Caco-2 (cell line): Measurements from ENCODE around the gene MTRF1. TPM values are rescaled to one million over a fixed set of nuclear protein-coding genes. Genes with fewer than 3 reads are reported as not detected.

ENCODE experiments used
- BruUV-seq: library from RNA; stranded (reverse); fragments of 400-500 nt; replicated peaks from 2 replicates; lab custom pipeline; 2021; lab: Mats Ljungman, UMichigan
- CTCF ChIA-PET: fragments of 300-600 bp; sonication (Branson Sonifier 250); formaldehyde crosslinking; loops from one replicate; lab custom pipeline; 2022; ENCODE audit warnings: antibody characterized with exemption; lab: Charles Lee
- POLR2A ChIA-PET: fragments of 300-600 bp; sonication (Branson Sonifier 250); formaldehyde crosslinking; loops from one replicate; lab custom pipeline; 2022; ENCODE audit warnings: antibody characterized with exemption; lab: Charles Lee
- DNase-seq, 2 experiments: peaks; one replicate each; pipeline versions ENCODE4 v3.0.0 to v3.0.0-alpha.2; 2020 to 2022
- H3K27me3 ChIP-seq: replicated peaks from 2 replicates; pipeline ENCODE4 v1.6.0; 2011; ENCODE audit warnings: low read length; ENCODE audit not compliant: control insufficient read depth, insufficient read depth
- H3K36me3 ChIP-seq: 2 replicates; pipeline ENCODE4 v1.5.1; 2011; ENCODE audit warnings: low read length; ENCODE audit not compliant: control insufficient read depth, insufficient read depth
- H3K4me1 ChIP-seq: fragments of 250-450 bp; sonication (Bioruptor Pico); 2 replicates; pipeline ENCODE4 v1.5.1; 2020; ENCODE audit warnings: mild to moderate bottlenecking
- H3K4me3 ChIP-seq: 2 replicates; pipeline ENCODE4 v1.5.1; 2011; ENCODE audit warnings: low read depth, mild to moderate bottlenecking, control low read depth, low read length
- H3K9me3 ChIP-seq: fragments of 250-450 bp; sonication (Bioruptor Pico); 2 replicates; pipeline ENCODE4 v1.5.1; 2020; ENCODE audit warnings: mild to moderate bottlenecking, moderate library complexity
- H3K27ac Mint-ChIP-seq: one replicate; pipeline ENCODE4 v1.8.0; 2022; ENCODE audit warnings: mixed read lengths; ENCODE audit not compliant: unreplicated experiment
- H3K27me3 Mint-ChIP-seq: one replicate; pipeline ENCODE4 v1.8.0; 2022; ENCODE audit warnings: mixed read lengths; ENCODE audit not compliant: insufficient read depth, unreplicated experiment
- H3K36me3 Mint-ChIP-seq: one replicate; pipeline ENCODE4 v1.8.0; 2022; ENCODE audit warnings: mild to moderate bottlenecking, mixed read lengths; ENCODE audit not compliant: insufficient read depth, unreplicated experiment
- H3K4me1 Mint-ChIP-seq: one replicate; pipeline ENCODE4 v1.8.0; 2022; ENCODE audit warnings: low read depth, mixed read lengths; ENCODE audit not compliant: unreplicated experiment
- H3K4me3 Mint-ChIP-seq: one replicate; pipeline ENCODE4 v1.8.0; 2022; ENCODE audit warnings: mild to moderate bottlenecking, moderate library complexity, mixed read lengths; ENCODE audit not compliant: unreplicated experiment
- H3K9me3 Mint-ChIP-seq: one replicate; pipeline ENCODE4 v1.8.0; 2022; ENCODE audit warnings: mixed read lengths; ENCODE audit not compliant: unreplicated experiment
- intact Hi-C: fragments of 100-400 bp; cut with micrococcal nuclease; formaldehyde crosslinking; loops from one replicate; pipeline ENCODE4 v1.10.0; 2022; ENCODE audit not compliant: unreplicated experiment
- total RNA-seq: library from RNA; stranded (reverse); gene quantifications from 2 replicates; pipeline ENCODE4 v1.2.3, GENCODE V29; 2022
- TF ChIP-seq, protein P1 (sequence below), 2 experiments: fragments of 200-600 bp in 1 of 2; IDR thresholded peaks; 1 replicate in 1 of 2; 2 replicates in 1 of 2; pipeline versions ENCODE4 v1.5.1 to v1.8.0; 2011 to 2022; ENCODE audit warnings: antibody characterized with exemption in 1 of 2, control low read depth in 1 of 2, inconsistent platforms in 1 of 2, low read depth in 1 of 2, low read length in 1 of 2, mild to moderate bottlenecking in 1 of 2, moderate library complexity in 1 of 2; ENCODE audit not compliant: insufficient read depth in 1 of 2, severe bottlenecking in 1 of 2, unreplicated experiment in 1 of 2

MTRF1 gene
- total RNA-seq, 1 experiment from 2014 or later, result 24.7 TPM

DNA sequence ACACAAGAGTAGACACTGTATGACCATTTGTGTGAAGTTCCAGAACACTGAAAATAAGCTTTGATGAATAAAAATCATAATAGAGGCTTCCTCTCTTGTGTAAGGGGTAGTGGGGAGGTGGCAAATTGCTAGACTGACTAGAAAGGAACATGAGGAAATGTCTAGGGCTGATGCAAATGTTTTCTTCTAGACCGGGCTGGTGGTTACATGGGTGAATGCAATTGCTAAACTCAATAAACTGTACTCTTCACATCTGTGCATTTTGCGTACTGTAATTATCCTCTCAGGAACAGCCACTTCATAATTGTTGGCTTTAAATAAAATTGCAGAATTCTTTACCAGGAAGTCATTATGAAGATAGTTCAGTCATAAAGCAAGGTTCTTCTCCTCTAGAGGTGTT, 63.9 kb downstream of the MTRF1 start:
- Mint-ChIP-seq H3K4me1 (no peaks in the 10 kb centered on the region), H3K27ac (no peak overlapping the region), H3K27me3 (no peaks in the 10 kb centered on the region), H3K36me3 (peaks cover 2% of the 10 kb centered on the region), H3K9me3 (no peaks in the 10 kb centered on the region), H3K4me3 (no peak overlapping the region)
- DNase-seq, result no peak
- ChIA-PET POLR2A (no interaction called here), CTCF (no interaction called here)
- H3K27me3 ChIP-seq, result no peaks in the 10 kb centered on the region
- H3K9me3 ChIP-seq, result no peaks in the 10 kb centered on the region
- H3K36me3 ChIP-seq, result no peaks in the 10 kb centered on the region
- no TSS peak for BruUV-seq
- H3K4me3 ChIP-seq, result no peak overlapping the region
- intact Hi-C loops, result no loop called here
- TF ChIP-seq, protein P1, sequence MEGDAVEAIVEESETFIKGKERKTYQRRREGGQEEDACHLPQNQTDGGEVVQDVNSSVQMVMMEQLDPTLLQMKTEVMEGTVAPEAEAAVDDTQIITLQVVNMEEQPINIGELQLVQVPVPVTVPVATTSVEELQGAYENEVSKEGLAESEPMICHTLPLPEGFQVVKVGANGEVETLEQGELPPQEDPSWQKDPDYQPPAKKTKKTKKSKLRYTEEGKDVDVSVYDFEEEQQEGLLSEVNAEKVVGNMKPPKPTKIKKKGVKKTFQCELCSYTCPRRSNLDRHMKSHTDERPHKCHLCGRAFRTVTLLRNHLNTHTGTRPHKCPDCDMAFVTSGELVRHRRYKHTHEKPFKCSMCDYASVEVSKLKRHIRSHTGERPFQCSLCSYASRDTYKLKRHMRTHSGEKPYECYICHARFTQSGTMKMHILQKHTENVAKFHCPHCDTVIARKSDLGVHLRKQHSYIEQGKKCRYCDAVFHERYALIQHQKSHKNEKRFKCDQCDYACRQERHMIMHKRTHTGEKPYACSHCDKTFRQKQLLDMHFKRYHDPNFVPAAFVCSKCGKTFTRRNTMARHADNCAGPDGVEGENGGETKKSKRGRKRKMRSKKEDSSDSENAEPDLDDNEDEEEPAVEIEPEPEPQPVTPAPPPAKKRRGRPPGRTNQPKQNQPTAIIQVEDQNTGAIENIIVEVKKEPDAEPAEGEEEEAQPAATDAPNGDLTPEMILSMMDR (IDR thresholded peaks at IDR 0.05; ENCODE audit: insufficient read depth in 1 of 2, low read depth in 1 of 2, low read length in 1 of 2, severe bottlenecking in 1 of 2, unreplicated experiment in 1 of 2), result no peak
- H3K4me1 ChIP-seq, result no peaks in the 10 kb centered on the region

DNA sequence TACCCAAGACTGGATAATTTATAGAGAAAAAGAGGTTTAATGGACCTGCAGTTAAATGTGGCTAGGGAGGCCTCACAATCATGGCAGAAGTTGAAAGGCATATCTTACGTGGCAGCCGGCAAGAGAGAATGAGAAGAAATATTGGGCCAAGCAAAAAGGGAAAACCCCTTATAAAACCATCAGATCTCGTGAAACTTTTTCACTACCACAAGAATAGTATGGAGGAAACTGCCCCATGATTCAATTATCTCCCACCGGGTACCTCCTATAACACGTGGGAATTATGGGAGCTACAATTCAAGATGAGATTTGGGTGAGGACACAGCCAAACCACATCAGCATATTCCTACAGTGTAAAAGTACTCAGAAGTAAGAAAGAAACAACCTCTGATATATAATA, 64.3 kb downstream of the MTRF1 start:
- ChIA-PET POLR2A (no interaction called here), CTCF (no interaction called here)
- intact Hi-C loops, result no loop called here

DNA sequence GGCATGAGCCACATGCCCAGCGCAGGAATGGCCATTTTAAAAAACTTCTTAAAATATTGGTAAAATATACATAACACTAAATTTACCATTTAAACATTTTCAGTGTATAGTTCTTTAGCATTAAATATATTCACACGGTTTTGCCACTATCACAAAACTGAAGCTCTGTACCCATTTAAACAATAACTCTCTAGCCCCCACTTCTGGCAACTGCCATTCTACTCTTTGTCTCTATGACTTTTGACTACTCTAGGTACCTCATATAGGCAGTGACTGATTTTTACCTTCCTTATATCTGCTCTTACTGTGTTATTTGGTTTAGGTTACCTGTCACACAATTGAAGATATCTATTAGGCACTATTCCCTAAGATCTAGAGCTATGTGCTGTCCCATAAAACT, 66.8 kb downstream of the MTRF1 start:
- H3K4me3 Mint-ChIP-seq, result no peak overlapping the region
- no peak overlapping the region for H3K4me3 ChIP-seq
- TF ChIP-seq, protein P1 (IDR thresholded peaks at IDR 0.05; ENCODE audit: insufficient read depth in 1 of 2, low read depth in 1 of 2, low read length in 1 of 2, severe bottlenecking in 1 of 2, unreplicated experiment in 1 of 2), result peak; percentile 24
- peaks cover 9% of the 10 kb centered on the region for H3K36me3 Mint-ChIP-seq
- 0 out of 2 replicates have a peak, but pooled peaks cover 2% of the 10 kb centered on the region for H3K9me3 ChIP-seq
- CTCF ChIA-PET, result no interaction called here
- H3K27me3 Mint-ChIP-seq, result no peaks in the 10 kb centered on the region
- no TSS peak for BruUV-seq
- POLR2A ChIA-PET, result no interaction called here
- H3K27ac Mint-ChIP-seq, result no peak overlapping the region
- intact Hi-C loops, result loop anchor here (1.0 kb wide), 1 partner anchor 121 kb away; no protein-coding TSS in a partner anchor
- H3K4me1 ChIP-seq, result no peaks in the 10 kb centered on the region
- no peaks in the 10 kb centered on the region for H3K27me3 ChIP-seq
- peaks cover 7% of the 10 kb centered on the region for H3K4me1 Mint-ChIP-seq
- H3K9me3 Mint-ChIP-seq, result peaks cover 8% of the 10 kb centered on the region
- no peaks in the 10 kb centered on the region; the same call in 1 of the 2 replicates for H3K36me3 ChIP-seq
- no peak for DNase-seq

More for the DNA sequence above, 64.3 kb downstream of the MTRF1 start:
- Mint-ChIP-seq H3K9me3 (no peaks in the 10 kb centered on the region), H3K4me3 (no peak overlapping the region), H3K36me3 (peaks cover 6% of the 10 kb centered on the region), H3K27ac (no peak overlapping the region), H3K4me1 (no peaks in the 10 kb centered on the region), H3K27me3 (no peaks in the 10 kb centered on the region)
- TF ChIP-seq, protein P1 (IDR thresholded peaks at IDR 0.05; ENCODE audit: insufficient read depth in 1 of 2, low read depth in 1 of 2, low read length in 1 of 2, severe bottlenecking in 1 of 2, unreplicated experiment in 1 of 2), result no peak
- no peak for DNase-seq
- H3K4me1 ChIP-seq, result no peaks in the 10 kb centered on the region
- H3K36me3 ChIP-seq, result no peaks in the 10 kb centered on the region
- no TSS peak for BruUV-seq
- H3K27me3 ChIP-seq, result no peaks in the 10 kb centered on the region
- no peak overlapping the region for H3K4me3 ChIP-seq
- no peaks in the 10 kb centered on the region for H3K9me3 ChIP-seq
